Measurements from ENCODE around the gene ADAM15.

The ADAM15 gene

DNA sequence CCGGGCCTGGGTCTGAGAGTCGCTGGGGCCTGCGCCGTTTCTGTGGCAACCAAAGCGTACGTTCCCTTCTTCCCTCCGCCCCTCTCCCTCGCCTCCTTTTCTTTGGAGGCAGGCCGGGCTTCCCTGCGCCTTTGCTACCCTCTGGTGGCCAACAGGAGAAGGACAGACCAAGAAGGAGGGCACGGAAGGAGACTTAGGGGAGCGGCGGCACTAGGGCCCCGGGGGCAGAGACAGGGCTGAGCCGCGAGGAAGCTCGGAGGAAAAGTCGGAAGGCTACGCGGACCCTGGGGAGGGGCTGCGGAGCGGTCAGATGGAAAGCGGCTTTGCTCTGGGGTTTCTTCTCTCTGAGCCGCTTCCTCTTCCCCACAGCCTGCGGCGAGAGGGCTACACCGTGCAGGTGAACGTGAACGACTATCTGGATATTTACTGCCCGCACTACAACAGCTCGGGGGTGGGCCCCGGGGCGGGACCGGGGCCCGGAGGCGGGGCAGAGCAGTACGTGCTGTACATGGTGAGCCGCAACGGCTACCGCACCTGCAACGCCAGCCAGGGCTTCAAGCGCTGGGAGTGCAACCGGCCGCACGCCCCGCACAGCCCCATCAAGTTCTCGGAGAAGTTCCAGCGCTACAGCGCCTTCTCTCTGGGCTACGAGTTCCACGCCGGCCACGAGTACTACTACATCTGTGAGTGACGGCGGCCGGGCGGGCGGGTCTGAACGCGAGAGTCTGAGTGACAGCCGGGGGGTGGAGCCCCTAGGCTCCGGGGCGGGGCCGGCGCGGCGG is 33.8 kb downstream of the ADAM15 start (continued):
- peak; percentile 81 for TF ChIP-seq KLF17 (tag by site-specific recombination; IDR thresholded peaks at IDR 0.05)
- TF ChIP-seq ZNF585B (tag by site-specific recombination; IDR thresholded peaks at IDR 0.05) = no peak
- 0 out of 2 replicates have a peak, but pooled peaks have one; percentile 2 for TF ChIP-seq ZFP37 (tag by site-specific recombination; IDR thresholded peaks at IDR 0.05)
- no peak for TF ChIP-seq ZNF596 (tag by site-specific recombination; IDR thresholded peaks at IDR 0.05)
- TF ChIP-seq ZNF184 (tag by site-specific recombination; IDR thresholded peaks at IDR 0.05) = peak; percentile 60; the same call in 1 of the 2 replicates
- TF ChIP-seq HIC1 (tag by site-specific recombination; IDR thresholded peaks at IDR 0.05) = peak; percentile 86
- peak; percentile 78 for TF ChIP-seq KLF9 (tag by site-specific recombination; IDR thresholded peaks at IDR 0.05; ENCODE audit: low read depth)
- TF ChIP-seq ZFP69B (tag by site-specific recombination; IDR thresholded peaks at IDR 0.05) = peak; percentile 91
- TF ChIP-seq ZNF394 (tag by site-specific recombination; IDR thresholded peaks at IDR 0.05; ENCODE audit: borderline replicate concordance) = peak; percentile 53; the same call in 1 of the 2 replicates
- no peak for TF ChIP-seq GLI2 (tag by site-specific recombination; IDR thresholded peaks at IDR 0.05; ENCODE audit: borderline replicate concordance, low read depth)
- no peak for TF ChIP-seq ZIC2 (tag by site-specific recombination; IDR thresholded peaks at IDR 0.05)
- peak; percentile 96 for TF ChIP-seq ZNF600 (tag by site-specific recombination; IDR thresholded peaks at IDR 0.05)
- 0 out of 2 replicates have a peak, but pooled peaks have one; percentile 10 for TF ChIP-seq MYNN (tag by site-specific recombination; IDR thresholded peaks at IDR 0.05; ENCODE audit: borderline replicate concordance)
- TF ChIP-seq ZSCAN16 (tag by site-specific recombination; IDR thresholded peaks at IDR 0.05) = no peak
- peak; percentile 95 for TF ChIP-seq KLF8 (tag by site-specific recombination; IDR thresholded peaks at IDR 0.05)
- TF ChIP-seq ZNF19 (tag by site-specific recombination; IDR thresholded peaks at IDR 0.05; ENCODE audit: low read depth) = no peak
- TF ChIP-seq, protein P1, sequence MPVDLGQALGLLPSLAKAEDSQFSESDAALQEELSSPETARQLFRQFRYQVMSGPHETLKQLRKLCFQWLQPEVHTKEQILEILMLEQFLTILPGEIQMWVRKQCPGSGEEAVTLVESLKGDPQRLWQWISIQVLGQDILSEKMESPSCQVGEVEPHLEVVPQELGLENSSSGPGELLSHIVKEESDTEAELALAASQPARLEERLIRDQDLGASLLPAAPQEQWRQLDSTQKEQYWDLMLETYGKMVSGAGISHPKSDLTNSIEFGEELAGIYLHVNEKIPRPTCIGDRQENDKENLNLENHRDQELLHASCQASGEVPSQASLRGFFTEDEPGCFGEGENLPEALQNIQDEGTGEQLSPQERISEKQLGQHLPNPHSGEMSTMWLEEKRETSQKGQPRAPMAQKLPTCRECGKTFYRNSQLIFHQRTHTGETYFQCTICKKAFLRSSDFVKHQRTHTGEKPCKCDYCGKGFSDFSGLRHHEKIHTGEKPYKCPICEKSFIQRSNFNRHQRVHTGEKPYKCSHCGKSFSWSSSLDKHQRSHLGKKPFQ (tag by site-specific recombination; IDR thresholded peaks at IDR 0.05) = no peak
- peak; percentile 90 for TF ChIP-seq ZBTB17 (tag by site-specific recombination; IDR thresholded peaks at IDR 0.05)
- TF ChIP-seq ZNF645 (tag by site-specific recombination; IDR thresholded peaks at IDR 0.05) = no peak
- peak; percentile 71; the same call in 1 of the 2 replicates for TF ChIP-seq ZNF501 (tag by site-specific recombination; IDR thresholded peaks at IDR 0.05)
- TF ChIP-seq, protein P2, sequence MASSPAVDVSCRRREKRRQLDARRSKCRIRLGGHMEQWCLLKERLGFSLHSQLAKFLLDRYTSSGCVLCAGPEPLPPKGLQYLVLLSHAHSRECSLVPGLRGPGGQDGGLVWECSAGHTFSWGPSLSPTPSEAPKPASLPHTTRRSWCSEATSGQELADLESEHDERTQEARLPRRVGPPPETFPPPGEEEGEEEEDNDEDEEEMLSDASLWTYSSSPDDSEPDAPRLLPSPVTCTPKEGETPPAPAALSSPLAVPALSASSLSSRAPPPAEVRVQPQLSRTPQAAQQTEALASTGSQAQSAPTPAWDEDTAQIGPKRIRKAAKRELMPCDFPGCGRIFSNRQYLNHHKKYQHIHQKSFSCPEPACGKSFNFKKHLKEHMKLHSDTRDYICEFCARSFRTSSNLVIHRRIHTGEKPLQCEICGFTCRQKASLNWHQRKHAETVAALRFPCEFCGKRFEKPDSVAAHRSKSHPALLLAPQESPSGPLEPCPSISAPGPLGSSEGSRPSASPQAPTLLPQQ (tag by site-specific recombination; IDR thresholded peaks at IDR 0.05) = peak; percentile 91
- TF ChIP-seq ZNF529 (tag by site-specific recombination; IDR thresholded peaks at IDR 0.05; ENCODE audit: insufficient replicate concordance) = no peak
- no peak for TF ChIP-seq ZNF362 (tag by site-specific recombination; IDR thresholded peaks at IDR 0.05)
- TF ChIP-seq ZNF654 (tag by site-specific recombination; IDR thresholded peaks at IDR 0.05; ENCODE audit: low read depth) = peak; percentile 95
- TF ChIP-seq ZNF830 (tag by site-specific recombination; IDR thresholded peaks at IDR 0.05; ENCODE audit: low read depth) = no peak
- TF ChIP-seq ZBTB48 (tag by site-specific recombination; IDR thresholded peaks at IDR 0.05) = peak; percentile 90
- TF ChIP-seq ZNF473 (tag by site-specific recombination; IDR thresholded peaks at IDR 0.05) = no peak
- TF ChIP-seq ZNF324 (tag by site-specific recombination; IDR thresholded peaks at IDR 0.05) = peak; percentile 94

All from HEK293 (cell line).